Adrenal gland (tissue), 12 donors: ENCODE data around the gene DNAJC27. TPM values are rescaled to one million over a fixed set of nuclear protein-coding genes. Genes with fewer than 3 reads are reported as not detected.

Experiments used
- DNase-seq, 7 donors: peaks; one replicate each; pipeline ENCODE4 v3.0.0-alpha.2; 2019 to 2020
- H3K27ac ChIP-seq, 5 donors: fragments of 200-600 bp; sonication (generic) in 4 of 5; 1 replicate in 3 of 5; 2 replicates in 2 of 5; pipeline versions ENCODE4 v1.5.1 to v1.8.0; 2016 to 2020; ENCODE audit warnings: mild to moderate bottlenecking in 1 of 5
- H3K27me3 ChIP-seq: fragments of 200-600 bp; 2 replicates; pipeline ENCODE4 v1.8.0; 2021
- H3K36me3 ChIP-seq, 2 donors: fragments of 200-600 bp; replicated peaks in 1 of 2; 1 replicate in 1 of 2; 2 replicates in 1 of 2; pipeline versions ENCODE4 v1.5.1 to v1.8.0; 2018 to 2022
- H3K4me1 ChIP-seq, 2 donors: fragments of 200-600 bp; replicated peaks in 1 of 2; 1 replicate in 1 of 2; 2 replicates in 1 of 2; pipeline versions ENCODE4 v1.5.1 to v1.8.0; 2018 to 2021
- H3K4me3 ChIP-seq, 4 donors: fragments of 200-600 bp; sonication (generic) in 3 of 4; one replicate each; pipeline ENCODE4 v1.5.1; 2016 to 2018
- H3K9me3 ChIP-seq, 3 donors: fragments of 200-600 bp; sonication (generic) in 1 of 3; replicated peaks in 1 of 3; 1 replicate in 2 of 3; 2 replicates in 1 of 3; pipeline versions ENCODE4 v1.5.1 to v1.8.0; 2016 to 2021
- POLR2A ChIP-seq, 2 donors: fragments of 450-650 bp; IDR thresholded peaks; one replicate each; pipeline ENCODE4 v1.6.1; 2017; ENCODE audit warnings: antibody characterized with exemption in 2 of 2, mild to moderate bottlenecking in 2 of 2, moderate library complexity in 1 of 2
- WGBS, 4 donors: extraction: QIAGEN DNeasy Blood & Tissue Kit in 2 of 4; methylation state at CpG; one replicate each; pipeline versions ENCODE4 v1.1.5 to v1.1.7; 2013 to 2017; 5-methylcytosine and 5-hydroxymethylcytosine counted together
- intact Hi-C, 2 donors: fragments of 100-400 bp; cut with DNase I; formaldehyde crosslinking; loops; one replicate each; pipeline versions ENCODE4 v1.14.1 to v1.15.0; 2022 to 2023
- polyA plus RNA-seq, 3 donors: library from polyadenylated mRNA; stranded (reverse); fragments of 200-250 nt in 2 of 3; fragments of 350-450 nt in 1 of 3; fragmentation: Illumina TruSeq in 1 of 3; extraction: RNeasy Lipid Tissue Mini Kit (QIAGEN cat#74804) in 1 of 3; gene quantifications; one replicate each; pipeline ENCODE4 v1.2.3, GENCODE V29; 2013 to 2014
- total RNA-seq, 9 donors: library from RNA; depleted of rRNA in 4 of 9; stranded (reverse); fragments of >200 nt in 4 of 9; fragments of 120-200 nt in 1 of 9; fragmentation: NEBNext Ultra II Directional in 1 of 9; extraction: Animal tissue kit (Norgen Biotek cat#: 25700) in 1 of 9; gene quantifications; one replicate each; pipeline versions ENCODE4 v1.1.0 to v1.2.4, GENCODE V29; 2013 to 2023
- TF ChIP-seq, protein P1 (sequence below), 6 experiments: fragments of 450-650 bp in 4 of 6; fragments of 200-600 bp in 2 of 6; sonication (generic) in 1 of 6; IDR thresholded peaks; 1 replicate in 5 of 6; 2 replicates in 1 of 6; pipeline versions ENCODE4 v1.5.1 to v1.8.0; 2016 to 2021; ENCODE audit warnings: antibody characterized with exemption in 6 of 6, mild to moderate bottlenecking in 2 of 6, moderate library complexity in 1 of 6
- donor health status: healthy with polysubstance abuse.
- donor health status: Bipolar disorder and iron deficiency.
- donor health status: DM: yes; HTN: yes; CAD: no.
- donor health status: DM: no; HTN: no; CAD: no.
- donor health status: DM: no; HTN: no; CAD: no.
- donor health status: DM: yes; HTN: yes; CAD: no.

Gene DNAJC27
- total and polyA plus RNA-seq, 12 donors: 1.9 to 10.8 (median 6.7) TPM

DNA sequence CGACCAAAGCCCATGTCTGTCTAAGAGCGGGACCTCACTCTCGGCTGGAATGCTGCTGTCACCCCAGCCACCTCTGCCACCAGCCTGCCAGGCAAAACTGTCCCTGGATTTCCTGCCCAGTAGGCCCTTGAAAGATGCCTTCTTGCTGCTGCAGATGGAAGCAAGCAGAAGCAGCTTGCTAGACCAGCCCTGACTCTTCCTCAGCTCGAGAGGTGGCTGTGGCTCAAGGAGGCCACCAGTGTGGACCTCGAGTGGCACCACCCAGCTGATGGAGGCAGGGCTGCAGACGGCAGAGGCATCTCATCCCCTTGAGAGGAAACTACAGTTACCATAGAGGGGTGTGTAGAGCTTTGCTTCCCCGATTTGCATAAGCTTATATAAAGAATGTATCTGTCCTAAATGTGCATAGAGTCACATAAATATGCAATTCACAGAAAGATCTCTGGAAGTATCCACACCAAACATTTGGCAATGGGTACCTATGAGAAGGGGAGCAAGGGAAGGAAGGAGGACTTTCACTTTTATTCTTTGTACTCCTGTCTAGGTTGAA is 72.3 kb downstream of the DNAJC27 start:
- no peak overlapping the region for H3K27ac ChIP-seq
- DNase-seq: no peak

DNA sequence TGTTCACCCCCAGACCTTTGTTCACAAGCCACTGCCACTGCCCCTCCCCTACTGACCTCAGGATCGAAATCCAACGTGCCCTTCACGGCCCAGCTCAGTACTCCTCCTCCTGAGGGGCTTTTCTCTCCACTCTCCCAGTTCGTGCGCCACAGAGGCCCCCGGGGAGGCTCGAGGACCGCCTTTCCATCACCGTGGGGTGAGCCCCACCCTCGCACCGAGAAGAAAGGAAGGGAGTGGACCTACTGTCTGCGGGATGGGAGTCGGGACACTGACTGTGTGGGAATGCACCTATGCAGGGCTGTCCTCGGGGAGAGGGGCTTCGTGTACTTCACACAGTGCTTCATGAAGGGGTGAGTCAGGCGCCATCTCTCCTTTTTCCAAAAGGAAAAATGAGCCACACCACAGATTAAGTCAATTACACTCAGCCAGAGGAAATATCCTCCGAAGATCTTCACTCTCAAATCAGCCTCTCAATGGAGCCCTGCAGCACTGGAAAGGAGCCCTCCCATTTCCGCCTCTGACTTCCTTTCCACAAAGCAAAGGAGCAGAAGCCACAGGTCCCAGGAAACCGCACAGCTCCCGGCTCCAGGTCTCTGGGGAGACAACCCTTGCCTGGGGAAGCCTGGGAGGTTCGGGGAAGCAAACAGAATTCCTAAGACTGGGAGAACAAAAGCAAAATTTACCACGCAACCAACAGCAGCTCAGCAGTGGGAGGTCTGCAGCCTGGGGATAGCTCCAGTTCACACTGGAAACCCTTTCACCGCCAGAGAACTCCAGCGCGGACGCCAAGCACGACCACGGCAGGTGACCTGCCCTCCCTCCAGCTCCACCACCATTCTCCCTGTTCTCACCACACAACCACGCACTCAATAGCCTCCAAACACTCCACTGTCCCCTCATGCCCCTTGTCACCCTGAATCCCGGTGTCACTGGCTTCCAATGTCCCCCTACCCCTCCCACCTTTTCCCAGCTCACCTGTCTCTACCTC is 73.3 kb downstream of the DNAJC27 start:
- intact Hi-C loops: no loop called here
- 84 to 92% (median 85%) methylated on average over 29 to 30 of the region's 30 CpGs for WGBS, 4 donors
- Histone ChIP-seq H3K27me3 (no peaks in the 10 kb centered on the region), H3K9me3 (peaks cover 0 to 14% (median 4%) of the 10 kb centered on the region in 3 donors), H3K4me1 (no peaks in the 10 kb centered on the region), H3K36me3 (no peaks in the 10 kb centered on the region), H3K27ac (peak overlapping the region in 1 of 5 donors; percentile 31), H3K4me3 (no peak overlapping the region)
- no peak for TF ChIP-seq POLR2A (IDR thresholded peaks at IDR 0.05)
- TF ChIP-seq, protein P1, sequence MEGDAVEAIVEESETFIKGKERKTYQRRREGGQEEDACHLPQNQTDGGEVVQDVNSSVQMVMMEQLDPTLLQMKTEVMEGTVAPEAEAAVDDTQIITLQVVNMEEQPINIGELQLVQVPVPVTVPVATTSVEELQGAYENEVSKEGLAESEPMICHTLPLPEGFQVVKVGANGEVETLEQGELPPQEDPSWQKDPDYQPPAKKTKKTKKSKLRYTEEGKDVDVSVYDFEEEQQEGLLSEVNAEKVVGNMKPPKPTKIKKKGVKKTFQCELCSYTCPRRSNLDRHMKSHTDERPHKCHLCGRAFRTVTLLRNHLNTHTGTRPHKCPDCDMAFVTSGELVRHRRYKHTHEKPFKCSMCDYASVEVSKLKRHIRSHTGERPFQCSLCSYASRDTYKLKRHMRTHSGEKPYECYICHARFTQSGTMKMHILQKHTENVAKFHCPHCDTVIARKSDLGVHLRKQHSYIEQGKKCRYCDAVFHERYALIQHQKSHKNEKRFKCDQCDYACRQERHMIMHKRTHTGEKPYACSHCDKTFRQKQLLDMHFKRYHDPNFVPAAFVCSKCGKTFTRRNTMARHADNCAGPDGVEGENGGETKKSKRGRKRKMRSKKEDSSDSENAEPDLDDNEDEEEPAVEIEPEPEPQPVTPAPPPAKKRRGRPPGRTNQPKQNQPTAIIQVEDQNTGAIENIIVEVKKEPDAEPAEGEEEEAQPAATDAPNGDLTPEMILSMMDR (IDR thresholded peaks at IDR 0.05): no peak
- DNase-seq: no peak

More for the DNA sequence above, 72.3 kb downstream of the DNAJC27 start:
- TF ChIP-seq POLR2A (IDR thresholded peaks at IDR 0.05): no peak
- TF ChIP-seq, protein P1 (IDR thresholded peaks at IDR 0.05): no peak
- Histone ChIP-seq H3K9me3 (peaks cover 0 to 14% (median 4%) of the 10 kb centered on the region in 3 donors), H3K36me3 (no peaks in the 10 kb centered on the region), H3K27me3 (no peaks in the 10 kb centered on the region), H3K4me1 (no peaks in the 10 kb centered on the region), H3K4me3 (no peak overlapping the region)
- intact Hi-C loops: no loop called here
- WGBS, 4 donors: 78 to 90% (median 86%) methylated on average over 4 to 7 of the region's 7 CpGs

DNA sequence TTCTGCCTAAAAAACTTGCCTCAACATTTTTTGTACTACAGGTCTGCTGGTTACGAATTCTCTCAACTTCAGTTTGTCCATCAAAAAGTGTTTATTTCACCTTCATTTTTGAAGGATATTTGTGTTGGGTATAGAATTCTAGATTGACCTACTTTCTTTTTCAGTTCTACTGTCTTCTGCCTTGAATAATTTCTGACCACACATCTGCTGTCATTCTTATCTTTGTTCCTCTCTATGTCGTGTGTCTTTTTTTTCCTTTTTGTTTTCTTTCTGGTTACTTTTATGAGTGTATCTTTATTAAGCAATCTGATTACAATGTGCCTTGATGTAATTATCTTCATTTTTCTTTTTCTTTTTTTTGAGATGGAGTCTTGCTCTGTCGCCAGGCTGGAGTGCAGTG is 77.0 kb downstream of the DNAJC27 start:
- DNase-seq: no peak
- Histone ChIP-seq H3K27me3 (no peaks in the 10 kb centered on the region), H3K4me3 (no peak overlapping the region), H3K27ac (no peak overlapping the region), H3K9me3 (peaks cover 0 to 14% (median 4%) of the 10 kb centered on the region in 3 donors), H3K4me1 (no peaks in the 10 kb centered on the region), H3K36me3 (no peaks in the 10 kb centered on the region)
- 75 to 86% (median 79%) methylated on average over 3 of the region's 3 CpGs for WGBS, 4 donors
- no peak for TF ChIP-seq POLR2A (IDR thresholded peaks at IDR 0.05)
- TF ChIP-seq, protein P1 (IDR thresholded peaks at IDR 0.05): no peak
- intact Hi-C loops: no loop called here

DNA sequence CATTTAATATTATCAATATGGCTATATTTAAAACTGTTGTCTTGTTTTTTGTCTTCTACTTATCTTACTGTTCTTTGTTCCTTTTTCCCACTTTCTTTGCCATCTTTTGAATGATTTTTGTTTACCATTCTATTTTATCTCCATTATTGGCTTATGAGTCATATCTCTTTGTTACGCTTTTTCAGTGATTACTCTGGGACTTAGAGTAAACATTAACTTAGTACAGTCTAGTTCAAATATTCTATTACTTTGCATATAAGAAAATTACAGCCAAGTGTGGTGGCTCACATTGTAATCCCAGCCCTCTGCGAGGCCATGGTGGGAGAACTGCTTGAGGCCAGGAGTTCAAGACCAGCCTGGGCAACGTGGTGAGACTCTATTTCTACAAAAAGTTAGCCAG is 77.8 kb downstream of the DNAJC27 start:
- Histone ChIP-seq H3K9me3 (peaks cover 0 to 14% (median 4%) of the 10 kb centered on the region in 3 donors), H3K27ac (no peak overlapping the region), H3K36me3 (no peaks in the 10 kb centered on the region), H3K4me3 (no peak overlapping the region), H3K27me3 (no peaks in the 10 kb centered on the region), H3K4me1 (no peaks in the 10 kb centered on the region)
- DNase-seq: no peak
- TF ChIP-seq, protein P1 (IDR thresholded peaks at IDR 0.05): no peak
- no peak for TF ChIP-seq POLR2A (IDR thresholded peaks at IDR 0.05)
- 70 to 77% (median 75%) methylated on average over 3 of the region's 3 CpGs for WGBS, 4 donors
- intact Hi-C loops: no loop called here
